ENCODE data around the gene ZNF573.
A peak's percentile ranks its signal among the peaks of the same experiment; 100 is the strongest.

DNA sequence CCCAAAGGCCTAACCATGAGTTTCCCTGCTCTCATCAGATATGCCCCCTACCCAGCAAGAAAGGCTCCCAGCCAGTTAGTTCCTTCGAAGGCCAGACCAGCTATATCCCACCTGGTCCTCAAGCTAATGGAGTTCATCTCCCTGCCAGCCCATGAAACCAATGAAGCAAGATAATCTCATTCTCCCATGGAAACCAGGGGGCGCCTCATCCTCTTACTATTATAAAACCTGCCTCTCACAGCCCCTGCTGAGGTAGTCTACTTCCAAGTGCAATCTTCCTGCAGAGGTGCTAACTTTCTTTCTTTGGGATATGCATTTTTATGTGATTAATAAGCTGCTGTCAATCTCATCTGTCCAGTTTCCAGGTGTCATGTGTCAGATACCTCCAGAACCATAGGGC lies 34.0 kb upstream of the ZNF573 start:
- no peak for TF ChIP-seq POLR2AphosphoS5 (IDR thresholded peaks at IDR 0.05; ENCODE audit: low read depth)
- TF ChIP-seq, protein P1, sequence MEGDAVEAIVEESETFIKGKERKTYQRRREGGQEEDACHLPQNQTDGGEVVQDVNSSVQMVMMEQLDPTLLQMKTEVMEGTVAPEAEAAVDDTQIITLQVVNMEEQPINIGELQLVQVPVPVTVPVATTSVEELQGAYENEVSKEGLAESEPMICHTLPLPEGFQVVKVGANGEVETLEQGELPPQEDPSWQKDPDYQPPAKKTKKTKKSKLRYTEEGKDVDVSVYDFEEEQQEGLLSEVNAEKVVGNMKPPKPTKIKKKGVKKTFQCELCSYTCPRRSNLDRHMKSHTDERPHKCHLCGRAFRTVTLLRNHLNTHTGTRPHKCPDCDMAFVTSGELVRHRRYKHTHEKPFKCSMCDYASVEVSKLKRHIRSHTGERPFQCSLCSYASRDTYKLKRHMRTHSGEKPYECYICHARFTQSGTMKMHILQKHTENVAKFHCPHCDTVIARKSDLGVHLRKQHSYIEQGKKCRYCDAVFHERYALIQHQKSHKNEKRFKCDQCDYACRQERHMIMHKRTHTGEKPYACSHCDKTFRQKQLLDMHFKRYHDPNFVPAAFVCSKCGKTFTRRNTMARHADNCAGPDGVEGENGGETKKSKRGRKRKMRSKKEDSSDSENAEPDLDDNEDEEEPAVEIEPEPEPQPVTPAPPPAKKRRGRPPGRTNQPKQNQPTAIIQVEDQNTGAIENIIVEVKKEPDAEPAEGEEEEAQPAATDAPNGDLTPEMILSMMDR (conservative IDR thresholded peaks at IDR 0.05; ENCODE audit: low read depth in 2 of 2): peak; percentile 41 to 62; a peak in 3 of 4 replicates
- TF ChIP-seq, protein P2, sequence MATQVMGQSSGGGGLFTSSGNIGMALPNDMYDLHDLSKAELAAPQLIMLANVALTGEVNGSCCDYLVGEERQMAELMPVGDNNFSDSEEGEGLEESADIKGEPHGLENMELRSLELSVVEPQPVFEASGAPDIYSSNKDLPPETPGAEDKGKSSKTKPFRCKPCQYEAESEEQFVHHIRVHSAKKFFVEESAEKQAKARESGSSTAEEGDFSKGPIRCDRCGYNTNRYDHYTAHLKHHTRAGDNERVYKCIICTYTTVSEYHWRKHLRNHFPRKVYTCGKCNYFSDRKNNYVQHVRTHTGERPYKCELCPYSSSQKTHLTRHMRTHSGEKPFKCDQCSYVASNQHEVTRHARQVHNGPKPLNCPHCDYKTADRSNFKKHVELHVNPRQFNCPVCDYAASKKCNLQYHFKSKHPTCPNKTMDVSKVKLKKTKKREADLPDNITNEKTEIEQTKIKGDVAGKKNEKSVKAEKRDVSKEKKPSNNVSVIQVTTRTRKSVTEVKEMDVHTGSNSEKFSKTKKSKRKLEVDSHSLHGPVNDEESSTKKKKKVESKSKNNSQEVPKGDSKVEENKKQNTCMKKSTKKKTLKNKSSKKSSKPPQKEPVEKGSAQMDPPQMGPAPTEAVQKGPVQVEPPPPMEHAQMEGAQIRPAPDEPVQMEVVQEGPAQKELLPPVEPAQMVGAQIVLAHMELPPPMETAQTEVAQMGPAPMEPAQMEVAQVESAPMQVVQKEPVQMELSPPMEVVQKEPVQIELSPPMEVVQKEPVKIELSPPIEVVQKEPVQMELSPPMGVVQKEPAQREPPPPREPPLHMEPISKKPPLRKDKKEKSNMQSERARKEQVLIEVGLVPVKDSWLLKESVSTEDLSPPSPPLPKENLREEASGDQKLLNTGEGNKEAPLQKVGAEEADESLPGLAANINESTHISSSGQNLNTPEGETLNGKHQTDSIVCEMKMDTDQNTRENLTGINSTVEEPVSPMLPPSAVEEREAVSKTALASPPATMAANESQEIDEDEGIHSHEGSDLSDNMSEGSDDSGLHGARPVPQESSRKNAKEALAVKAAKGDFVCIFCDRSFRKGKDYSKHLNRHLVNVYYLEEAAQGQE (IDR thresholded peaks at IDR 0.05; ENCODE audit: unreplicated experiment): no peak
- no peak for TF ChIP-seq CREB1 (CRISPR knock-in tag; IDR thresholded peaks at IDR 0.05; ENCODE audit: low read depth)
- TF ChIP-seq EZH2phosphoT487 (IDR thresholded peaks at IDR 0.05; ENCODE audit: unreplicated experiment): no peak
- TF ChIP-seq NANOG (IDR thresholded peaks at IDR 0.05; ENCODE audit: borderline replicate concordance): no peak
- TF ChIP-seq, protein P3, sequence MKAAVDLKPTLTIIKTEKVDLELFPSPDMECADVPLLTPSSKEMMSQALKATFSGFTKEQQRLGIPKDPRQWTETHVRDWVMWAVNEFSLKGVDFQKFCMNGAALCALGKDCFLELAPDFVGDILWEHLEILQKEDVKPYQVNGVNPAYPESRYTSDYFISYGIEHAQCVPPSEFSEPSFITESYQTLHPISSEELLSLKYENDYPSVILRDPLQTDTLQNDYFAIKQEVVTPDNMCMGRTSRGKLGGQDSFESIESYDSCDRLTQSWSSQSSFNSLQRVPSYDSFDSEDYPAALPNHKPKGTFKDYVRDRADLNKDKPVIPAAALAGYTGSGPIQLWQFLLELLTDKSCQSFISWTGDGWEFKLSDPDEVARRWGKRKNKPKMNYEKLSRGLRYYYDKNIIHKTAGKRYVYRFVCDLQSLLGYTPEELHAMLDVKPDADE (IDR thresholded peaks at IDR 0.05): no peak
- no peak for TF ChIP-seq EZH2 (IDR thresholded peaks at IDR 0.05; ENCODE audit: low read depth, unreplicated experiment)
- TF ChIP-seq ZNF331 (CRISPR knock-in tag; IDR thresholded peaks at IDR 0.05; ENCODE audit: low read depth): no peak
- no peak for TF ChIP-seq JUNB (IDR thresholded peaks at IDR 0.05; ENCODE audit: unreplicated experiment)
